HG03342 (cell line): ENCODE measurements around the gene MPPED1.

ENCODE experiments used
- ATAC-seq: cut with Tn5 transposase; IDR thresholded peaks from one replicate; pipeline ENCODE4 v1.9.1; 2021; ENCODE audit warnings: mild to moderate bottlenecking, moderate library complexity; ENCODE audit not compliant: unreplicated experiment

MPPED1 gene

GRCh38 chr22:43491177-43491576 lies 79.4 kb downstream of the MPPED1 start:
- no peak for ATAC-seq

- ATAC-seq: no peak
These were observed 79.9 kb downstream of the MPPED1 start for GRCh38 chr22:43491737-43492136.

- ATAC-seq: no peak
These were observed 81.5 kb downstream of the MPPED1 start for GRCh38 chr22:43493297-43493696.

GRCh38 chr22:43497956-43498855 lies 86.4 kb downstream of the MPPED1 start:
- ATAC-seq: no peak

- no peak for ATAC-seq
These were observed 87.0 kb downstream of the MPPED1 start for GRCh38 chr22:43498856-43499253.

GRCh38 chr22:43500792-43501785 lies 89.3 kb downstream of the MPPED1 start:
- ATAC-seq: no peak

GRCh38 chr22:43501878-43502277 lies 90.1 kb downstream of the MPPED1 start:
- no peak for ATAC-seq

- no peak for ATAC-seq
These were observed 90.6 kb downstream of the MPPED1 start for GRCh38 chr22:43502306-43502874.

GRCh38 chr22:43504068-43504467 lies 92.3 kb downstream of the MPPED1 start:
- ATAC-seq: no peak

- no peak for ATAC-seq
These were observed 93.0 kb downstream of the MPPED1 start for GRCh38 chr22:43504666-43505261.

GRCh38 chr22:43505423-43505822 lies 93.6 kb downstream of the MPPED1 start:
- ATAC-seq: no peak

GRCh38 chr22:43505896-43506295 lies 94.1 kb downstream of the MPPED1 start:
- ATAC-seq: no peak

- no peak for ATAC-seq
These were observed 94.7 kb downstream of the MPPED1 start for GRCh38 chr22:43506487-43506886.

GRCh38 chr22:43507235-43507634 lies 95.4 kb downstream of the MPPED1 start:
- no peak for ATAC-seq

- no peak for ATAC-seq
These were observed 96.7 kb downstream of the MPPED1 start for GRCh38 chr22:43508489-43508888.

GRCh38 chr22:43509337-43509736 lies 97.5 kb downstream of the MPPED1 start:
- no peak for ATAC-seq

- no peak for ATAC-seq
These were observed 98.7 kb downstream of the MPPED1 start for GRCh38 chr22:43510281-43511070.

- ATAC-seq: no peak
These were observed 99.6 kb downstream of the MPPED1 start for GRCh38 chr22:43511276-43511910.

GRCh38 chr22:43512279-43512678 lies 100.5 kb downstream of the MPPED1 start:
- ATAC-seq: no peak
